ENCODE data around the gene SYF2. TPM values are rescaled to one million over a fixed set of nuclear protein-coding genes. Genes with fewer than 3 reads are reported as not detected.

Gene SYF2
- total and polyA plus RNA-seq, 2 donors (not counting 1 experiment from before 2014, with no cell fraction given), result 21.9 to 67.3 TPM

DNA sequence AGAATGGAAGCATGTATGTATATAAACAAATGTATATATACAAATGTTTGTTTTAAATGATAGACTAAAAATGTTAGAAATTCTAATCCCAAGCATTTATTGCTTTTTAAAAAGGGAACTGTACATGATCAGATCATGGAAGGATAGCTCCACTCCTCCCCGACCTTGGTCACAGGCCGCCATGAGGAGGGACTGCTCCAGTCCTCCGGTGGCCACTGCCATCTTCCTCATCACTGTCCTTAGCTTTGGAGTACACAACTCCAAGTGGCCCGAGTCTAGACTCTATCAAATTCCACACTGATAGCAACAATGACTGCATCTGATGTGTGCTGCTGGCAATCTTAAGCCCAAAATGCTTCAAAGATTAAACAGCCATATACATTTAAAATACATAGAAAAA is 9.7 kb downstream of the SYF2 start:
- ATAC-seq (ENCODE audit: low read depth), result no peak
- H3K9me3 Mint-ChIP-seq (ENCODE audit: insufficient read depth), result no peaks in the 10 kb centered on the region
- DNase-seq, result no peak
- TF ChIP-seq EZH2 (IDR thresholded peaks at IDR 0.05; ENCODE audit: borderline replicate concordance, insufficient read depth, low read depth, low read length, poor library complexity, severe bottlenecking), result no peak
- TF ChIP-seq CTCF (IDR thresholded peaks at IDR 0.05), result no peak
- POLR2A ChIA-PET, result interaction anchor here (1.2 kb wide), 1 partner anchor 10 kb away, joined by 5 read pairs; the partner anchor contains the start of gene SYF2
- Histone ChIP-seq H3K4me2 (replicated peaks; ENCODE audit: low read depth, low read length, poor library complexity, severe bottlenecking) (no peak overlapping the region), H3K9me3 (ENCODE audit: control extremely low read depth in 1 of 3, control insufficient read depth in 2 of 3, insufficient read depth in 1 of 3, low read length in 2 of 3) (no peaks in the 10 kb centered on the region), H3K79me2 (ENCODE audit: control insufficient read depth, insufficient read depth, low read length) (no peaks in the 10 kb centered on the region), H3K27me3 (replicated peaks in 1 of 4; ENCODE audit: control extremely low read depth in 1 of 4, control insufficient read depth in 3 of 4, insufficient read depth in 4 of 4, low read length in 3 of 4) (no peaks in the 10 kb centered on the region), H2AFZ (ENCODE audit: insufficient read depth, low read depth, low read length, poor library complexity, severe bottlenecking) (no peak overlapping the region), H3K27ac (ENCODE audit: low read length in 2 of 2) (no peak overlapping the region), H3K36me3 (replicated peaks in 1 of 2; ENCODE audit: control extremely low read depth in 1 of 2, control insufficient read depth in 1 of 2, extremely low read depth in 1 of 2, insufficient read depth in 2 of 2, low read length in 1 of 2) (peaks cover 9 to 65% of the 10 kb centered on the region in 2 experiments), H3K4me3 (ENCODE audit: control extremely low read depth in 1 of 5, extremely low read depth in 1 of 5, insufficient read depth in 1 of 5, low read depth in 2 of 5, low read length in 4 of 5) (no peak overlapping the region), H3K4me1 (ENCODE audit: control insufficient read depth in 2 of 2, insufficient read depth in 2 of 2, low read length in 2 of 2) (no peaks in the 10 kb centered on the region), H3K9ac (ENCODE audit: low read length) (no peak overlapping the region), H4K20me1 (ENCODE audit: control insufficient read depth, insufficient read depth, low read length, poor library complexity, severe bottlenecking) (peaks cover 15% of the 10 kb centered on the region)
- H3K4me1 Mint-ChIP-seq, result no peaks in the 10 kb centered on the region
- 100% methylated on average over 4 of the region's 4 CpGs for whole genome bisulfite sequencing (ENCODE audit: insufficient coverage)
- intact Hi-C loops (cut with micrococcal nuclease), result no loop called here
- no peaks in the 10 kb centered on the region for H3K27me3 Mint-ChIP-seq
- H3K4me3 Mint-ChIP-seq, result no peak overlapping the region
- H3K27ac Mint-ChIP-seq, result no peak overlapping the region
- CTCF ChIA-PET, result no interaction called here

DNA sequence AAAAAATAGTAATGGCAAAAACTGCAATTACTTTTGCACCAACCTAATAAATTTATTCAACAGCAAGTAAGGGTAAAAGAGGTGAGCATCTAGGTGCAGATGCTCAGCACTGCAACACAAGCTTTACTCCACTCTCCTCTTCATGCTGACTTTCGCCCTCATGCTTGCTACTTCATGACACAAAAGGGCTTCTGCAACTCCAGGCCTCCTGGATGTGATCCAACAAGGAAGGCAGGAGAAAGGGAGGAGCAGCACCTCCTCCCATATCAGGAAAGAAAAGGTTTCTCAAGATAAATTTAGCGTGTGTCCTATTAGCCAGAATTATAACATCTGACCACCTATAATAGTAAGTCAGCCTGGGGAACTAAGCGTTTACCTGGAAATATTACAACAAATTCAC is 11.6 kb downstream of the SYF2 start:
- Histone ChIP-seq H3K79me2 (ENCODE audit: control insufficient read depth, insufficient read depth, low read length) (no peaks in the 10 kb centered on the region), H3K27me3 (replicated peaks in 1 of 4; ENCODE audit: control extremely low read depth in 1 of 4, control insufficient read depth in 3 of 4, insufficient read depth in 4 of 4, low read length in 3 of 4) (no peaks in the 10 kb centered on the region), H3K4me1 (ENCODE audit: control insufficient read depth in 2 of 2, insufficient read depth in 2 of 2, low read length in 2 of 2) (peaks cover 5 to 8% of the 10 kb centered on the region in 2 donors), H3K36me3 (replicated peaks in 1 of 2; ENCODE audit: control extremely low read depth in 1 of 2, control insufficient read depth in 1 of 2, extremely low read depth in 1 of 2, insufficient read depth in 2 of 2, low read length in 1 of 2) (peaks cover 5 to 49% of the 10 kb centered on the region in 2 experiments), H3K4me3 (ENCODE audit: control extremely low read depth in 1 of 5, extremely low read depth in 1 of 5, insufficient read depth in 1 of 5, low read depth in 2 of 5, low read length in 4 of 5) (no peak overlapping the region), H3K9ac (ENCODE audit: low read length) (no peak overlapping the region), H3K27ac (ENCODE audit: low read length in 2 of 2) (no peak overlapping the region), H2AFZ (ENCODE audit: insufficient read depth, low read depth, low read length, poor library complexity, severe bottlenecking) (no peak overlapping the region), H3K9me3 (ENCODE audit: control extremely low read depth in 1 of 3, control insufficient read depth in 2 of 3, insufficient read depth in 1 of 3, low read length in 2 of 3) (no peaks in the 10 kb centered on the region), H4K20me1 (ENCODE audit: control insufficient read depth, insufficient read depth, low read length, poor library complexity, severe bottlenecking) (no peaks in the 10 kb centered on the region), H3K4me2 (replicated peaks; ENCODE audit: low read depth, low read length, poor library complexity, severe bottlenecking) (no peak overlapping the region)
- peaks cover 9% of the 10 kb centered on the region for H3K4me1 Mint-ChIP-seq
- intact Hi-C loops (cut with micrococcal nuclease), result no loop called here
- CTCF ChIA-PET, result interaction anchor here (1.4 kb wide), 1 partner anchor 16 kb away, joined by 6 read pairs; no protein-coding TSS in a partner anchor
- ATAC-seq (ENCODE audit: low read depth) (no peak), DNase-seq (no peak)
- TF ChIP-seq CTCF (IDR thresholded peaks at IDR 0.05) (no peak), EZH2 (IDR thresholded peaks at IDR 0.05; ENCODE audit: borderline replicate concordance, insufficient read depth, low read depth, low read length, poor library complexity, severe bottlenecking) (no peak)
- H3K9me3 Mint-ChIP-seq (ENCODE audit: insufficient read depth), result no peaks in the 10 kb centered on the region
- H3K4me3 Mint-ChIP-seq, result no peak overlapping the region
- H3K27ac Mint-ChIP-seq, result peak overlapping the region; percentile 55
- H3K27me3 Mint-ChIP-seq, result no peaks in the 10 kb centered on the region
- WGBS (ENCODE audit: insufficient coverage), result no CpG with 5 or more reads among the region's 3 CpGs
- POLR2A ChIA-PET, result no interaction called here
